Tibial artery (tissue), 4 donors: ENCODE results near the gene CCR2.

Experiments used
- DNase-seq, 2 donors: peaks; one replicate each; pipeline ENCODE4 v3.0.0-alpha.2; 2019
- H3K27ac ChIP-seq, 2 donors: fragments of 200-600 bp; sonication (generic) in 1 of 2; 1 replicate in 1 of 2; 2 replicates in 1 of 2; pipeline ENCODE4 v1.5.1; 2018 to 2019; ENCODE audit warnings: mild to moderate bottlenecking in 1 of 2
- H3K27me3 ChIP-seq, 2 donors: fragments of 200-600 bp; sonication (generic) in 1 of 2; one replicate each; pipeline versions ENCODE4 v1.5.1 to v1.6.0; 2016 to 2019
- H3K36me3 ChIP-seq, 3 donors: fragments of 200-600 bp; sonication (generic) in 2 of 3; one replicate each; pipeline ENCODE4 v1.5.1; 2016 to 2019; ENCODE audit warnings: mild to moderate bottlenecking in 2 of 3
- H3K4me1 ChIP-seq, 4 donors: fragments of 200-600 bp; sonication (generic) in 2 of 4; 1 replicate in 3 of 4; 2 replicates in 1 of 4; pipeline ENCODE4 v1.5.1; 2016 to 2019
- H3K4me3 ChIP-seq, 2 donors: fragments of 200-600 bp; sonication (generic) in 1 of 2; 1 replicate in 1 of 2; 2 replicates in 1 of 2; pipeline ENCODE4 v1.5.1; 2018 to 2019; ENCODE audit warnings: mild to moderate bottlenecking in 2 of 2
- H3K9me3 ChIP-seq, 3 donors: fragments of 200-600 bp; sonication (generic) in 1 of 3; one replicate each; pipeline ENCODE4 v1.5.1; 2016 to 2019
- intact Hi-C: fragments of 100-400 bp; cut with DNase I; formaldehyde crosslinking; loops from one replicate; pipeline ENCODE4 v1.15.0; 2023; ENCODE audit warnings: low total_unique reads
- TF ChIP-seq, protein P1 (sequence below), 2 experiments: fragments of 200-600 bp in 1 of 2; fragments of 450-650 bp in 1 of 2; IDR thresholded peaks; one replicate each; pipeline ENCODE4 v1.5.1; 2017 to 2019; ENCODE audit warnings: antibody characterized with exemption in 2 of 2, mild to moderate bottlenecking in 1 of 2, moderate library complexity in 1 of 2

Gene CCR2

DNA sequence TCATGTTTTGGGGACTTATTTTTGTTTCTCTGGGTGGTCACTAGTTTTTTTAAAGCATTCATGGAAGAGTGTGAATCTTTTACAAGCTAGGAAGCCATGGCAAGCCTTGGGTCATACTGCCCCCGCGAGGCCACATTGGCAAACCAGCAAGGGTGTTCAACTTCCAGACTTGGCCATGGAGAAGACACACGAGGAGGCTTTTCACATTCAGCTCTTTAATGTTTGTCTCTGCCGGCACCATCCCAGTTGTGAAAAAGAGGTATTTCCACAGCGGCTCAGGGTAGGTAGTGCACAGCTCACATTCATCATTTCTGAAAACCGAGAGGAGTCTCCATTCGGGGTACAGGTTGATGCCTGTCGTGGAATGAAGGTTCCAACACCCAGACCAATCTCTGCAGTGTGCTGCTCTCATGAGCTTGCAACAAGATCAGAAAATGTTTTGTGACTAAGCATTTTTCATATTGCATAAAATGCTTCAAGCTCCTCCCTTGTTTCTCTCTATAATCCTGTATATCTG, 24.6 kb downstream of the CCR2 start:
- Histone ChIP-seq H3K27ac (no peak overlapping the region), H3K27me3 (no peaks in the 10 kb centered on the region), H3K9me3 (no peaks in the 10 kb centered on the region), H3K4me3 (no peak overlapping the region), H3K36me3 (no peaks in the 10 kb centered on the region), H3K4me1 (peaks cover 0 to 9% (median 2%) of the 10 kb centered on the region in 4 donors)
- intact Hi-C loops: no loop called here
- TF ChIP-seq, protein P1, sequence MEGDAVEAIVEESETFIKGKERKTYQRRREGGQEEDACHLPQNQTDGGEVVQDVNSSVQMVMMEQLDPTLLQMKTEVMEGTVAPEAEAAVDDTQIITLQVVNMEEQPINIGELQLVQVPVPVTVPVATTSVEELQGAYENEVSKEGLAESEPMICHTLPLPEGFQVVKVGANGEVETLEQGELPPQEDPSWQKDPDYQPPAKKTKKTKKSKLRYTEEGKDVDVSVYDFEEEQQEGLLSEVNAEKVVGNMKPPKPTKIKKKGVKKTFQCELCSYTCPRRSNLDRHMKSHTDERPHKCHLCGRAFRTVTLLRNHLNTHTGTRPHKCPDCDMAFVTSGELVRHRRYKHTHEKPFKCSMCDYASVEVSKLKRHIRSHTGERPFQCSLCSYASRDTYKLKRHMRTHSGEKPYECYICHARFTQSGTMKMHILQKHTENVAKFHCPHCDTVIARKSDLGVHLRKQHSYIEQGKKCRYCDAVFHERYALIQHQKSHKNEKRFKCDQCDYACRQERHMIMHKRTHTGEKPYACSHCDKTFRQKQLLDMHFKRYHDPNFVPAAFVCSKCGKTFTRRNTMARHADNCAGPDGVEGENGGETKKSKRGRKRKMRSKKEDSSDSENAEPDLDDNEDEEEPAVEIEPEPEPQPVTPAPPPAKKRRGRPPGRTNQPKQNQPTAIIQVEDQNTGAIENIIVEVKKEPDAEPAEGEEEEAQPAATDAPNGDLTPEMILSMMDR (IDR thresholded peaks at IDR 0.05): no peak
- peak in 1 of 2 donors; percentile 53 for DNase-seq

DNA sequence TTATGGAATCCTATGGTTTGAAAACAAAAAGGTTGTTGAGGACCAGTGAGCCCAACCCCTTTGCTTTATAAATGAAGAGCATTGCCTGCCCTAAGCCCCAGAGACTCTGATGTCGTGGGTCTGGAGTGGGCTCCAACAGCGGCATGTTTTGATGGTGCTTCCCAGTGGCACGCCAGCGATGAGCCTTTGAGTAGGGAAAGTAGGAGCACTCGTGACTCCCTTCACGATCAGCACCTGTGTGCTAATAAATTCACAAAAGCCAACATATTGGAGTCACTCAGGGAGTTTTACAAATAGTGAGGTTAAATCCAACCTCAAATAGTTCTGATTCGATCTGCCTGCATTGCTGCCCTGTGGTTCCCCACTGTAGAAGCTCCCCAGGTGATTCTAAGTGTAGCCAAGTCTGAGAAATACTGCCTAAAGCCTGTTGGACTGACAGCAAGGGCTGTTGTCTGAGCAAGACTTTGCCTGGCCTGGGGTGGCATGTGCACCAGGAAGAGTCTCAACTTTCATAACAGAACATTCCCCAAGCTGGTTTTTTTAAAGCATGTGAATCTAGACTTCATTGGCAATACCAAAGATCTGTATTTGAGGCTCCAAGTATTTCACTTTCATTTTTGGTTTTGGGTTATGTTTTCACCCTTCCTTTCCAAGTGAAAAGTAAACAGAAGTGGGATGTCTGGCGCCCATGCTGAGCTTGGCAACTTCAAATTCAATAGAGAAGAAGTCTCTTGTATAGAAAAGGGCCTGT, 26.7 kb downstream of the CCR2 start:
- intact Hi-C loops: no loop called here
- TF ChIP-seq, protein P1 (IDR thresholded peaks at IDR 0.05): no peak
- Histone ChIP-seq H3K4me1 (peaks cover 0 to 9% (median 2%) of the 10 kb centered on the region in 4 donors), H3K27me3 (no peaks in the 10 kb centered on the region), H3K36me3 (no peaks in the 10 kb centered on the region), H3K4me3 (no peak overlapping the region), H3K9me3 (no peaks in the 10 kb centered on the region), H3K27ac (no peak overlapping the region)
- no peak for DNase-seq

DNA sequence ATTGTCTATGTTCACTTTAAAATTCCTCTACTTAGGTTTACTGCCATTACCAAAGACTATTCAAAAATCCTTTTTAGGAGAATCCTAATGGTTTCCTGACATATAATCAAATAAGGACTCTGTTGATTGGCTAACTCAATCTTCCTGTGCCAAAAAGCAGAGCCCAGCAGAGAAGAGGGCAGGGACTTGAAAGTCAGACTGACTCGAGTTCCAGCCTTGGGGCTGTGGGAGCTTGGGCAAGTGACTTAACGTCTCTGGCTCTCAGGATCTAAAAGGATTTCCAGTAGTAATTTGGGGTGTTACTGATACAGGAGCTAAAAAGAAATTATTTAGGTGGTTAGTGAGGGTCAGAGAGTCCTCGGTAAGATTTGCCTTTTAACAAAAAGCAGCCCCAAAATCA, 27.7 kb downstream of the CCR2 start:
- Histone ChIP-seq H3K4me1 (peaks cover 0 to 9% (median 2%) of the 10 kb centered on the region in 4 donors), H3K27ac (no peak overlapping the region), H3K27me3 (no peaks in the 10 kb centered on the region), H3K4me3 (no peak overlapping the region), H3K9me3 (no peaks in the 10 kb centered on the region), H3K36me3 (no peaks in the 10 kb centered on the region)
- intact Hi-C loops: no loop called here
- TF ChIP-seq, protein P1 (IDR thresholded peaks at IDR 0.05): no peak
- DNase-seq: no peak

DNA sequence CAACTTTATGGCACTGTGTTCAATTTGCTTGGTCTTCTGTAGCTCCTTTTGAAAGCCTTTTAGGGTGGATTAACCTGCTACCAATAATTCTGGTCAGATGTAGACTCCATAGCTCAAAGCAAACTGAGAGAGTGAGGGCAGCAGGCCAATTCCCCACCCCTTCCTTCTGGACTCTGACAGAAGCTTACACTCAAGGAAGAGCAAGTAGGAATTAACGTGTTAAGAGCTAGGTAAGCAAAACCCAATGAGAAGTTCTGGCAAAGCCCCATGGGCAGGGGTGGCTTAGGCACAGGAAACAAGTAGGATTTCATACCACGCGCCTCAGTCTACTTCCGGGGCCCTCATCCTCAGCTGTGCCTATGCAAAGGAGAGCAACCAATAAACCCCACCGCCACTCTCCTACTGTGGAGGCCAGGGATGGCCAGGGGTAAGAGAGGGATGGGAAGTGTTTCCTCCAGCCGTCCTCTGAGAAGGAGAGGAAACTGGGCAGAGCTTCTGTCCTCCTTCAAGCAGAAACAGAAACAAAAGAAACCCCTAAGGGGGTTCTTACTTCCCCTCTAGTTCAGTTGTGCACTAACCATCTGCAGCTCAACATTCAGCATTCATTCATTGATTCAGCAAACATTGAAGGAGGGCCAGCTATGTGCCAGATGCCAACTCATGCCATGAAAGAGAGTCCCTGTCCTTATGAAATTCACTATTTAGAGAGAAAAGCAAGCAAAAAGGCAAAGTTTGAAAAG, 29.5 kb downstream of the CCR2 start:
- DNase-seq: no peak
- peaks cover 0 to 9% (median 2%) of the 10 kb centered on the region in 4 donors for H3K4me1 ChIP-seq
- no peaks in the 10 kb centered on the region for H3K27me3 ChIP-seq
- H3K4me3 ChIP-seq: no peak overlapping the region
- H3K9me3 ChIP-seq: no peaks in the 10 kb centered on the region
- intact Hi-C loops: no loop called here
- H3K36me3 ChIP-seq: no peaks in the 10 kb centered on the region
- H3K27ac ChIP-seq: no peak overlapping the region
- TF ChIP-seq, protein P1 (IDR thresholded peaks at IDR 0.05): no peak

DNA sequence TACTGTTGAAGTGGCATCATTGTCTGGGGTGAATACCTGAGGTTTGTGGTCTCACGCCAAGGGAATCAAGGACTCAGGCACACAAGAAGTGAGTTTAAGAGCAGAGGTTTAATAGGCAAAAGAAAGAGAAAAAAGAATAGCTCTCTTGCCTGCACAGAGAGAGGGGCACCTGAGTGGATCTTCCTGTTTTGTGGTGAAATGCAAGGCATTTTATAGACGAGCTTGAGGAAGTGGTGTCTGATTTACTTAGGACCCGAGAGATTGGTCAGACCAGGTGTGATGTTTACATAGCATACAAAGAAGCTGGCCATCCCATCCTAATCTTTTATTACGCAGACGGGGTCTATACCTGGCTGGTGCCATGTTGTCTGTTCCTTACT, 30.0 kb downstream of the CCR2 start:
- no peak for DNase-seq
- Histone ChIP-seq H3K9me3 (no peaks in the 10 kb centered on the region), H3K27me3 (no peaks in the 10 kb centered on the region), H3K36me3 (no peaks in the 10 kb centered on the region), H3K4me3 (no peak overlapping the region), H3K4me1 (peaks cover 0 to 9% (median 2%) of the 10 kb centered on the region in 4 donors), H3K27ac (no peak overlapping the region)
- intact Hi-C loops: no loop called here
- TF ChIP-seq, protein P1 (IDR thresholded peaks at IDR 0.05): no peak
